Measurements from ENCODE around the gene ST6GALNAC3.

ST6GALNAC3 gene

GRCh38 chr1:76279101-76279748 lies 204.7 kb downstream of the ST6GALNAC3 start:
- no peak overlapping the region for H3K4me3 ChIP-seq (ENCODE audit: low read depth, low read length)

- no peak overlapping the region for H3K4me3 ChIP-seq (ENCODE audit: low read depth, low read length)
Measured at GRCh38 chr1:76281306-76281705, 206.8 kb downstream of the ST6GALNAC3 start.

GRCh38 chr1:76284842-76285241 lies 210.3 kb downstream of the ST6GALNAC3 start:
- no peak overlapping the region for H3K4me3 ChIP-seq (ENCODE audit: low read depth, low read length)

GRCh38 chr1:76285578-76286135 lies 211.1 kb downstream of the ST6GALNAC3 start:
- no peak overlapping the region for H3K4me3 ChIP-seq (ENCODE audit: low read depth, low read length)

- H3K4me3 ChIP-seq (ENCODE audit: low read depth, low read length), result no peak overlapping the region
Measured at GRCh38 chr1:76287917-76288316, 213.4 kb downstream of the ST6GALNAC3 start.

GRCh38 chr1:76288758-76289483 lies 214.4 kb downstream of the ST6GALNAC3 start:
- H3K4me3 ChIP-seq (ENCODE audit: low read depth, low read length), result no peak overlapping the region

GRCh38 chr1:76289692-76290091 lies 215.1 kb downstream of the ST6GALNAC3 start:
- H3K4me3 ChIP-seq (ENCODE audit: low read depth, low read length), result no peak overlapping the region

GRCh38 chr1:76290271-76290670 lies 215.7 kb downstream of the ST6GALNAC3 start:
- H3K4me3 ChIP-seq (ENCODE audit: low read depth, low read length), result no peak overlapping the region

GRCh38 chr1:76291191-76291590 lies 216.6 kb downstream of the ST6GALNAC3 start:
- no peak overlapping the region for H3K4me3 ChIP-seq (ENCODE audit: low read depth, low read length)

GRCh38 chr1:76291737-76292136 lies 217.2 kb downstream of the ST6GALNAC3 start:
- H3K4me3 ChIP-seq (ENCODE audit: low read depth, low read length), result no peak overlapping the region

- no peak overlapping the region for H3K4me3 ChIP-seq (ENCODE audit: low read depth, low read length)
Measured at GRCh38 chr1:76292418-76293184, 218.1 kb downstream of the ST6GALNAC3 start.

GRCh38 chr1:76293831-76294230 lies 219.3 kb downstream of the ST6GALNAC3 start:
- no peak overlapping the region for H3K4me3 ChIP-seq (ENCODE audit: low read depth, low read length)

- H3K4me3 ChIP-seq (ENCODE audit: low read depth, low read length), result no peak overlapping the region
Measured at GRCh38 chr1:76294482-76295194, 220.1 kb downstream of the ST6GALNAC3 start.

GRCh38 chr1:76298399-76298798 lies 223.9 kb downstream of the ST6GALNAC3 start:
- H3K4me3 ChIP-seq (ENCODE audit: low read depth, low read length), result no peak overlapping the region

GRCh38 chr1:76299036-76299435 lies 224.5 kb downstream of the ST6GALNAC3 start:
- H3K4me3 ChIP-seq (ENCODE audit: low read depth, low read length), result no peak overlapping the region

- H3K4me3 ChIP-seq (ENCODE audit: low read depth, low read length), result no peak overlapping the region
Measured at GRCh38 chr1:76300556-76300955, 226.0 kb downstream of the ST6GALNAC3 start.

- no peak overlapping the region for H3K4me3 ChIP-seq (ENCODE audit: low read depth, low read length)
Measured at GRCh38 chr1:76302711-76303339, 228.3 kb downstream of the ST6GALNAC3 start.

GRCh38 chr1:76303340-76303717 lies 228.8 kb downstream of the ST6GALNAC3 start:
- H3K4me3 ChIP-seq (ENCODE audit: low read depth, low read length), result no peak overlapping the region

- no peak overlapping the region for H3K4me3 ChIP-seq (ENCODE audit: low read depth, low read length)
Measured at GRCh38 chr1:76313304-76313703, 238.8 kb downstream of the ST6GALNAC3 start.

GRCh38 chr1:76314730-76315129 lies 240.2 kb downstream of the ST6GALNAC3 start:
- no peak overlapping the region for H3K4me3 ChIP-seq (ENCODE audit: low read depth, low read length)

Measured in iPS-11a (cell line).